Activated CD4-positive, alpha-beta T cell treated with anti-CD3 and anti-CD28 coated beads, Interleukin-2, amount 50 U/mL, for 24 hours (primary cell): ENCODE measurements around the gene PEX5L.
A peak's percentile ranks its signal among the peaks of the same experiment; 100 is the strongest.

Experiments used
- DNase-seq, 2 donors: peaks; one replicate each; pipeline ENCODE4 v3.0.0-alpha.2; 2020; ENCODE audit warnings: low read depth in 1 of 2, low spot score in 1 of 2

PEX5L gene

GRCh38 chr3:179902061-179902460 is 134.7 kb downstream of the PEX5L start:
- no peak for DNase-seq

- peak in 1 of 2 donors; percentile 1 for DNase-seq
Observed at GRCh38 chr3:179898024-179898423, 138.7 kb downstream of the PEX5L start.

- DNase-seq = no peak
Observed at GRCh38 chr3:179897231-179897630, 139.5 kb downstream of the PEX5L start.

GRCh38 chr3:179896507-179896906 is 140.2 kb downstream of the PEX5L start:
- no peak for DNase-seq

GRCh38 chr3:179895330-179895729 is 141.4 kb downstream of the PEX5L start:
- no peak for DNase-seq

GRCh38 chr3:179887295-179887943 is 149.3 kb downstream of the PEX5L start:
- no peak for DNase-seq

- DNase-seq = no peak
Observed at GRCh38 chr3:179885950-179886349, 150.8 kb downstream of the PEX5L start.

- DNase-seq = no peak
Observed at GRCh38 chr3:179884136-179884535, 152.6 kb downstream of the PEX5L start.

GRCh38 chr3:179882292-179882691 is 154.4 kb downstream of the PEX5L start:
- no peak for DNase-seq

- no peak for DNase-seq
Observed at GRCh38 chr3:179881791-179882190, 154.9 kb downstream of the PEX5L start.

GRCh38 chr3:179880868-179881267 is 155.9 kb downstream of the PEX5L start:
- DNase-seq = no peak

GRCh38 chr3:179876440-179876839 is 160.3 kb downstream of the PEX5L start:
- no peak for DNase-seq

GRCh38 chr3:179872842-179873241 is 163.9 kb downstream of the PEX5L start:
- no peak for DNase-seq

GRCh38 chr3:179871782-179872181 is 165.0 kb downstream of the PEX5L start:
- no peak for DNase-seq

- no peak for DNase-seq
Observed at GRCh38 chr3:179868715-179869114, 168.0 kb downstream of the PEX5L start.

- DNase-seq = no peak
Observed at GRCh38 chr3:179867961-179868360, 168.8 kb downstream of the PEX5L start.

GRCh38 chr3:179865861-179866505 is 170.8 kb downstream of the PEX5L start:
- DNase-seq = no peak

GRCh38 chr3:179861953-179862352 is 174.8 kb downstream of the PEX5L start:
- no peak for DNase-seq

- no peak for DNase-seq
Observed at GRCh38 chr3:179861292-179861691, 175.4 kb downstream of the PEX5L start.

- no peak for DNase-seq
Observed at GRCh38 chr3:179860275-179861107, 176.2 kb downstream of the PEX5L start.

GRCh38 chr3:179853176-179853575 is 183.6 kb downstream of the PEX5L start:
- DNase-seq = no peak
